BLaER1 (cell line): Measurements from ENCODE around the gene SEPTIN8.

Experiments
- H3K27ac ChIP-seq: shearing (Covaris generic); formaldehyde crosslinking; 2 replicates; pipeline ENCODE4 v1.8.1; 2022
- H3K27me3 ChIP-seq: shearing (Covaris generic); formaldehyde crosslinking; 2 replicates; pipeline ENCODE4 v1.8.1; 2022
- H3K36me3 ChIP-seq: shearing (Covaris generic); formaldehyde crosslinking; 2 replicates; pipeline ENCODE4 v1.8.1; 2022
- H3K4me1 ChIP-seq: shearing (Covaris generic); formaldehyde crosslinking; 2 replicates; pipeline ENCODE4 v1.8.1; 2022
- H3K4me2 ChIP-seq: shearing (Covaris generic); formaldehyde crosslinking; 2 replicates; pipeline ENCODE4 v1.8.1; 2022
- H3K4me3 ChIP-seq: shearing (Covaris generic); formaldehyde crosslinking; 2 replicates; pipeline ENCODE4 v1.8.1; 2022
- H3K9ac ChIP-seq: shearing (Covaris generic); formaldehyde crosslinking; 2 replicates; pipeline ENCODE4 v1.8.1; 2022
- H3K9me3 ChIP-seq: shearing (Covaris generic); formaldehyde crosslinking; 2 replicates; pipeline ENCODE4 v1.8.1; 2022
- H4K20me1 ChIP-seq: shearing (Covaris generic); formaldehyde crosslinking; 2 replicates; pipeline ENCODE4 v1.8.1; 2022
- Cebpa-rat ChIP-seq: shearing (Covaris generic); IDR thresholded peaks from 2 replicates; pipeline ENCODE4 v1.8.1; 2022

The SEPTIN8 gene

DNA sequence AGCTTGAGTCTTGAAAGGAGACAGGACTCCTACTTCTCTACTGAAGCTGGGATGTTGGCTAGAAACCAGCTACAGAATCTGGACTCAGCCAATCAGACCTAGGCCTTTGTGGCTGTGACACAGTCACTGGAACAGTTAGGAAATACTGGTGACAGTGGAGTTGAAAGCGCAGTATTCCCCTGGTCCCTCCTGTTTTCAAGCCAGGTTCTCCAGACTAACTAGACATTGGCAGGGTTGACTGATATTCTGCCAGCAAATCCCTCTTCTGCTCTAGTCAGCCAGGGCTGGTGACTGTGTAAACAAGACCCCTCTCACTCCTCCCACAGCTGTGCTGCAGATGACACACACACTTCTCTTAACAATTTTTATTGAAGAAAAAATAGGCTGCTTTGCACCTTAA lies 44.8 kb upstream of the SEPTIN8 start:
- H3K4me3 ChIP-seq = no peak overlapping the region
- peaks cover 32% of the 10 kb centered on the region; the same call in 1 of the 2 replicates for H4K20me1 ChIP-seq
- TF ChIP-seq Cebpa-rat = no peak
- no peaks in the 10 kb centered on the region for H3K36me3 ChIP-seq
- H3K4me2 ChIP-seq = no peak overlapping the region
- H3K4me1 ChIP-seq = no peaks in the 10 kb centered on the region; the same call in 1 of the 2 replicates
- H3K9ac ChIP-seq = no peak overlapping the region
- peaks cover 100% of the 10 kb centered on the region for H3K27me3 ChIP-seq
- H3K27ac ChIP-seq = no peak overlapping the region
- H3K9me3 ChIP-seq = no peaks in the 10 kb centered on the region

DNA sequence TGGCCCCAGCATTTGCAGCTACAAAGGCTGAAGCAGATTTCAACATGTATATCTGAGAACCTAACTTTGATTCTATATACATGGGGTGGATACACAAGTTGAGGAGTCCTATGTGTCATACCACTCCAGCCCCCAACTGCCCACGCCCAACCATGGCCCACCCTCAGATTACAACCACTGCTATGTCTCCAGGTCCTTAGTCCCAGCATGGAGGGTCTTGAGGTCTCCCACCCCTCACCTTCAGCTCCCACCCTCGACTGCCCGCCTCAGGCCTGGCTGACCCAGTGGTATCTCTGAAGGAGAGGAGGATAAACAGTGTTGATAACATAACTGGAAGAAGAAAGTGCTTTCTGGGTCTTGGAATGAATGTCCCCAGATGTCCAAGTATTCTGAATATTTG lies 44.3 kb upstream of the SEPTIN8 start:
- H3K36me3 ChIP-seq = no peaks in the 10 kb centered on the region
- H4K20me1 ChIP-seq = peaks cover 32% of the 10 kb centered on the region; the same call in 1 of the 2 replicates
- H3K9ac ChIP-seq = no peak overlapping the region
- no peak for TF ChIP-seq Cebpa-rat
- no peak overlapping the region for H3K4me2 ChIP-seq
- no peaks in the 10 kb centered on the region; the same call in 1 of the 2 replicates for H3K4me1 ChIP-seq
- no peak overlapping the region for H3K4me3 ChIP-seq
- H3K27ac ChIP-seq = no peak overlapping the region
- H3K27me3 ChIP-seq = peaks cover 96% of the 10 kb centered on the region
- no peaks in the 10 kb centered on the region for H3K9me3 ChIP-seq

DNA sequence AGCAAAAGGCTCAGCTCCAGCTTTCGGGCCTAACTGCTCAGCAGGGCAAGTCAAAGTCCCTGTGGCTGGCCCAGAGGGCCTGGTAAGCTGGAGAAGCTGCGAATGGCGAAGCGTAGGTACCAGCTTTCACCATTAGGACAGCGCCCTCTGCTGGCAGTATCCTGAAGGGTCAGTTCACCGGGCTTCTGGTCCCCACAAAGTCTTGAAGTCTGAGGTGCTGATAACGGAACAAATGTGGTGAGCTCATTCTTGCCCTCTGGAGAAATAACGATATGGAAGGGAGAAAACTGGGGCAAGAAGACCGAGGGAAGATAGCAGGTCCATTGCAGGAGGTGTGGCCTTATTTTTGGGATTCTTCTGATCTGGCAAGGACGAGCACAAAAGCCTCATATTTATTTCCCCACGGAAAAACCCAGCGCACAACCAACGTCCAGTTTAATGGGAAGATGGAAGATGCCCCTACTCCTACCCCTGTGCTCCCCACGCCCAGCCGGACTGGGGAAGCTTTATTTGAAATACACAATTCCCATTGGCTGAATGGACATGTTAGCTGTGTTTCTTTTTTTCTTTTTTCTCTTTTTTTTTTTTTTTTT lies 43.2 kb upstream of the SEPTIN8 start:
- H3K36me3 ChIP-seq = no peaks in the 10 kb centered on the region
- 0 out of 2 replicates have a peak overlapping the region, but pooled peaks have one; percentile 43 for H3K4me2 ChIP-seq
- H3K4me3 ChIP-seq = no peak overlapping the region
- H3K4me1 ChIP-seq = no peaks in the 10 kb centered on the region; the same call in 1 of the 2 replicates
- no peak overlapping the region for H3K27ac ChIP-seq
- H4K20me1 ChIP-seq = peaks cover 21% of the 10 kb centered on the region; the same call in 1 of the 2 replicates
- no peak overlapping the region for H3K9ac ChIP-seq
- no peaks in the 10 kb centered on the region for H3K9me3 ChIP-seq
- peaks cover 89% of the 10 kb centered on the region for H3K27me3 ChIP-seq
- TF ChIP-seq Cebpa-rat = no peak

DNA sequence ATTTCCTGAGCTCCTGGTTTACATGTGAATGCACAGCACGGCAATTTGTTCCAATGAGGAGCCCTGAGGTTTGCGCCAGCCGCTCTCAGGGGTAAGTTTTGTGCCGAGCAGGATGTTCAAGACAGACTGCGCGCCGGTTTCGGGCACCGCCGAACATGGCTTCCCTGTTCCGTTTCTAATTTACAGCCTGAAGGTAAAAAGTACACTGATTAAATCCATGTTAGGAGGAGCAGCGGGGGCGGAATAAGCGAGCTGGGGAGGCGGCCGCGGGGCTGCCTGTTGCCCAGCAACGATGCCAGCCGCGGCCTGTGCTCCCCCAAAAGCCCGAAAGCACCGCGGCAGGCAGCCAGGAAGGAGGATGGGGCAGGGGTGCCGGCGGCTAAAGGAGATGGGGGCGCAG lies 42.4 kb upstream of the SEPTIN8 start:
- Histone ChIP-seq H3K27me3 (peaks cover 89% of the 10 kb centered on the region), H3K9ac (no peak overlapping the region), H3K36me3 (no peaks in the 10 kb centered on the region), H3K4me2 (peak overlapping the region; percentile 43), H4K20me1 (peaks cover 15% of the 10 kb centered on the region; the same call in 1 of the 2 replicates), H3K9me3 (peaks cover 4% of the 10 kb centered on the region), H3K4me3 (no peak overlapping the region), H3K27ac (no peak overlapping the region), H3K4me1 (no peaks in the 10 kb centered on the region; the same call in 1 of the 2 replicates)
- no peak for TF ChIP-seq Cebpa-rat

DNA sequence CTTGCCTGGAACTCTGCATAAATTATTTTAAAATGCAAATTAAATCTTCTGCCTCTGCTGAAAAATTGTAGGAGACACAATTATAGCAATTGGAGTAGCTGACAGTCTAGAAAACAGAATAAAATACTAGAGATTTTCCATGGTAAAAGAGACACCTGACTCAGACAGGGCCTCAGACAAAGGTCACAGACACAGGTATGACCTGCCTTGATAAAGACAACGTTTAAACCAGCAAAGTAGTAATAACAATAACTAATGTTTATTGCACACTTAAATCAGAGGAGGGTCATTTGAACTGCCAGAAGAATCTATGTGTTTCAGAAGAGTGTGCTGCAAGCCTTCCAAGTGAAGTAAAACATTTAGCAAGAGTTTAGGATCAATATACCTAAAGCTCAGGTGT lies 40.0 kb upstream of the SEPTIN8 start:
- H4K20me1 ChIP-seq = peaks cover 26% of the 10 kb centered on the region
- peaks cover 11% of the 10 kb centered on the region for H3K9me3 ChIP-seq
- H3K9ac ChIP-seq = no peak overlapping the region
- TF ChIP-seq Cebpa-rat = no peak
- H3K27ac ChIP-seq = no peak overlapping the region
- no peak overlapping the region for H3K4me2 ChIP-seq
- peaks cover 89% of the 10 kb centered on the region for H3K27me3 ChIP-seq
- H3K4me1 ChIP-seq = peaks cover 13% of the 10 kb centered on the region
- no peak overlapping the region for H3K4me3 ChIP-seq
- H3K36me3 ChIP-seq = no peaks in the 10 kb centered on the region

DNA sequence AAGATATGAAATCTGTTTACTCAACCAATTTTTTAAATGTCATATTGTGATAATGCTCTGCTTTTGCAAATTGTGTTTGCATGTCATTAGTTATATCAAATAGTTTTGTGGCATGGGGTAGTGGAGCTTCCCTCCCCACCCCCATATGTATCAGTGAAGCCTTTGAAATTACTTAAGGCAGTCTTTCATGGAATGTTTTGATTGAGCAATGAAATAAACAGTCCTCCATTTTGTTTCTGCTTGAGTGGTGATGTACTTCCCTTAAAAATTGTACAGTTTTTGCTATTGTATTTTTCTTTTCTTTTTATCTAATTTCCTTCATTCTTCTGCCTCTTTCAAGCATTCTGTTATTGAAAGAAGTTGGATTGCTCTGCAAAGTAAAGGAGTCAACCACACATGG lies 39.5 kb upstream of the SEPTIN8 start:
- Histone ChIP-seq H3K4me1 (peaks cover 13% of the 10 kb centered on the region), H3K4me2 (no peak overlapping the region), H3K9me3 (peaks cover 11% of the 10 kb centered on the region), H3K27me3 (peaks cover 89% of the 10 kb centered on the region), H3K4me3 (no peak overlapping the region), H3K9ac (no peak overlapping the region), H3K27ac (no peak overlapping the region), H3K36me3 (no peaks in the 10 kb centered on the region), H4K20me1 (peaks cover 26% of the 10 kb centered on the region)
- no peak for TF ChIP-seq Cebpa-rat

DNA sequence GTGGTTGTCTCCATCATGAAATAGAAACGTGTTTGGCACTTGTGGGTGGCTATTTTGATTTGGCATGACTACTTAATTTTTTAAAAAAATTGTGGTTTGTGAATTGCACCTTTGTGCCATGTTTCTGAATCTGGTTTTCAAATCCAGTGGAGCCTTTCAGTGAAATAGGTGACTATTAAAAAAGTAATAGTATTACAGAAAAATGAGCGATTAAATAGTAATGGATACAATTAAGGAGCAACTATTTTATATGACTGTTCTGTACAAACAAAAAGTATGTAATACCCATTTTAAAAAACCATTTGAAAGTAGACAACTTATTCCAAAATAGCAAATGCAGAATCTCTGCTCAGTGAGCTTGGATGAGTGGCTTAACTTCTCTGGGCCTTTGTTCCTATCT lies 39.0 kb upstream of the SEPTIN8 start:
- Histone ChIP-seq H3K36me3 (no peaks in the 10 kb centered on the region), H3K4me1 (peaks cover 13% of the 10 kb centered on the region), H3K4me2 (no peak overlapping the region), H3K27ac (no peak overlapping the region), H3K9ac (no peak overlapping the region), H3K4me3 (no peak overlapping the region), H4K20me1 (peaks cover 26% of the 10 kb centered on the region), H3K27me3 (peaks cover 89% of the 10 kb centered on the region), H3K9me3 (peaks cover 11% of the 10 kb centered on the region)
- no peak for TF ChIP-seq Cebpa-rat

DNA sequence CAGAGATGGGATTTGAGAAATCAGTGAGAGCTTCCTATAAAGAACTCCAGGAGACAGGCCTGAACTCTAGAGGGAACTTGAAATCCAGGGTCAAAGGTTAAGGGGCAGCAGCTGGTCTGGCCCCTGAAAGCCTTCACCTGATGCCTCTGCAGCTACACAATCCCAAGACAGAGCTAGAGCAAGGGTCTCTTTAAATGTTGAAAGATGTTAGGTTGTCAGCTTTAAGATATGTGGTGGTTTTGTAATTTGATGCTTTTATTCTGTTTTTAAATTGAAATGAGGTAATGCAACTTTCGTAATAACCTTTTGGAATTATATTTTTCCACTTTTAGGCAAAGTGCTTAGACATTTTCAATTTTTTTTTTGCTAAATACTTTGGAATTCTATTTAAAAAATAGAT lies 38.4 kb upstream of the SEPTIN8 start:
- H3K9ac ChIP-seq = no peak overlapping the region
- H3K4me3 ChIP-seq = no peak overlapping the region
- no peak for TF ChIP-seq Cebpa-rat
- peaks cover 26% of the 10 kb centered on the region for H4K20me1 ChIP-seq
- no peak overlapping the region for H3K27ac ChIP-seq
- peaks cover 88% of the 10 kb centered on the region for H3K27me3 ChIP-seq
- H3K9me3 ChIP-seq = peaks cover 11% of the 10 kb centered on the region
- peaks cover 13% of the 10 kb centered on the region for H3K4me1 ChIP-seq
- no peak overlapping the region for H3K4me2 ChIP-seq
- H3K36me3 ChIP-seq = no peaks in the 10 kb centered on the region

DNA sequence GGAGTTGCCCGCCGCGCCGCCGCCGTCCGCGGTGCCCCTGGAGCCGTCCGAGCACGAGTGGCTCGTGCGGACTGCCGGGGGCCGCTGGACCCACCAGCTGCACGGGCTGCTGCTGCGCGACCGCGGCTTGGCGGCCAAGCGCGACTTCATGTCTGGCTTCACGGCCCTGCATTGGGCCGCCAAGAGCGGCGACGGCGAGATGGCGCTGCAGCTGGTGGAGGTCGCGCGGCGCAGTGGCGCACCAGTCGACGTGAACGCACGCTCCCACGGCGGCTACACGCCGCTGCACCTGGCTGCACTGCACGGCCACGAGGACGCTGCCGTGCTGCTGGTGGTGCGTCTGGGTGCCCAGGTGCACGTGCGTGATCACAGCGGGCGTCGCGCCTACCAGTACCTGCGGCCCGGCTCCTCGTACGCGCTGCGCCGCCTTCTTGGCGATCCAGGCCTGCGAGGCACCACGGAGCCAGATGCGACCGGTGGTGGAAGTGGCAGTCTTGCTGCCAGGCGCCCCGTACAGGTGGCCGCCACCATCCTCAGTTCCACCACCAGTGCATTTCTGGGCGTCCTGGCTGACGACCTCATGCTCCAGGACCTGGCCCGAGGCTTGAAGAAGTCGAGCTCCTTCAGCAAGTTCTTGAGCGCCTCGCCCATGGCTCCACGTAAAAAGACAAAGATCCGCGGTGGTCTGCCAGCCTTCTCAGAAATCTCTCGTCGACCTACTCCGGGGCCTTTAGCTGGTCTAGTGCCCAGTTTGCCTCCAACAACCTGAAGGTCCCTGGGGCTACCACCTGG lies 37.7 kb upstream of the SEPTIN8 start:
- H3K4me2 ChIP-seq = no peak overlapping the region
- H3K9me3 ChIP-seq = peaks cover 11% of the 10 kb centered on the region
- H3K27me3 ChIP-seq = peaks cover 81% of the 10 kb centered on the region
- TF ChIP-seq Cebpa-rat = no peak
- H3K9ac ChIP-seq = no peak overlapping the region
- no peaks in the 10 kb centered on the region for H3K36me3 ChIP-seq
- H4K20me1 ChIP-seq = peaks cover 26% of the 10 kb centered on the region
- H3K4me3 ChIP-seq = no peak overlapping the region
- H3K27ac ChIP-seq = no peak overlapping the region
- H3K4me1 ChIP-seq = peaks cover 13% of the 10 kb centered on the region
